Glomerular visceral epithelial cell (primary cell): ENCODE data around the gene POLR1G.

ENCODE experiments used
- DNase-seq: peaks from one replicate; pipeline ENCODE4 v3.0.0-alpha.2; 2016; ENCODE audit errors: extremely low spot score

Gene POLR1G

GRCh38 chr19:45406226-45407090 is at the start of gene POLR1G:
POLR1G (plus strand) TSS chr19:45406644; CDS start chr19:45406697, 53 bp downstream.
- DNase-seq, result peak; percentile 79

GRCh38 chr19:45356760-45357444 is 49.5 kb upstream of the POLR1G start:
- DNase-seq, result no peak

GRCh38 chr19:45357445-45357783 is 49.0 kb upstream of the POLR1G start:
- no peak for DNase-seq

GRCh38 chr19:45358213-45358792 is 48.1 kb upstream of the POLR1G start:
- no peak for DNase-seq

GRCh38 chr19:45361608-45362007 is 44.8 kb upstream of the POLR1G start:
- DNase-seq, result no peak

- no peak for DNase-seq
These were observed 44.2 kb upstream of the POLR1G start for GRCh38 chr19:45362291-45362690.

GRCh38 chr19:45363861-45364459 is 42.5 kb upstream of the POLR1G start:
- no peak for DNase-seq

GRCh38 chr19:45364696-45365095 is 41.7 kb upstream of the POLR1G start:
- DNase-seq, result no peak

GRCh38 chr19:45368127-45368526 is 38.3 kb upstream of the POLR1G start:
- no peak for DNase-seq

GRCh38 chr19:45368737-45369340 is 37.6 kb upstream of the POLR1G start:
- DNase-seq, result no peak

- DNase-seq, result peak; percentile 99
These were observed 35.8 kb upstream of the POLR1G start, which contains the start of gene ERCC2 for GRCh38 chr19:45370410-45371204. ERCC2 (minus strand) TSS chr19:45370573; CDS start chr19:45370540, 33 bp downstream.

GRCh38 chr19:45376045-45376724 is 30.3 kb upstream of the POLR1G start:
- peak; percentile 98 for DNase-seq

- DNase-seq, result no peak
These were observed 26.3 kb upstream of the POLR1G start for GRCh38 chr19:45380107-45380506.

- DNase-seq, result no peak
These were observed 24.0 kb upstream of the POLR1G start for GRCh38 chr19:45382426-45382825.

- DNase-seq, result no peak
These were observed 20.8 kb upstream of the POLR1G start for GRCh38 chr19:45385392-45386221.

GRCh38 chr19:45391346-45391745 is 15.1 kb upstream of the POLR1G start:
- no peak for DNase-seq

- no peak for DNase-seq
These were observed 14.4 kb upstream of the POLR1G start for GRCh38 chr19:45391871-45392665.

- no peak for DNase-seq
These were observed 10.4 kb upstream of the POLR1G start for GRCh38 chr19:45395821-45396617.
